Measurements from ENCODE around the gene ZSCAN23.
A peak's percentile ranks its signal among the peaks of the same experiment; 100 is the strongest.
"Not testable (repeated sequence)": the region's sequence is repeated elsewhere in the genome, so short reads cannot be mapped to it uniquely, and the experiment has no call there.

The ZSCAN23 gene

DNA sequence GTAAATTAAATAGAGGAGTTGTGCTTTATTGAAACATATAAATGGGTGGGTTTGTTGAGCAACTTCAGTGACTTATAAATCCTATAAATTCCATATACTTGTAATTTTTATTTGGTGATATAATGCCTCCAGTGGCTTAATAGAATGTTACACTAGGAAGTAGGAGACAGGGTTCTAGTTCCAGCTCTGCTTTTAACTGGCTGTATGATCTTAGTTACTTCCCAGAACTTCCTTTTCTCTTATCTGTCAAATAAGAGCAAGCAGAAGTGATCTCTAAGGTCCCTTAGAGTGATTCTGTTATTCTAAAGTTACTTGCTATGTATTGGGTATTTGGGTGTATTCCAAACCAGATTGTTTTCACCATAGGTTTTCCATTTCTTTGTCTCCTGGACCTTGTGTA is 10.2 kb downstream of the ZSCAN23 start:
- peak; percentile 20 for DNase-seq

- DNase-seq, result no peak
Observed at GRCh38 chr6:28429781-28430180, 13.5 kb downstream of the ZSCAN23 start.

- DNase-seq, result no peak
Observed at GRCh38 chr6:28425944-28426541, 17.2 kb downstream of the ZSCAN23 start.

DNA sequence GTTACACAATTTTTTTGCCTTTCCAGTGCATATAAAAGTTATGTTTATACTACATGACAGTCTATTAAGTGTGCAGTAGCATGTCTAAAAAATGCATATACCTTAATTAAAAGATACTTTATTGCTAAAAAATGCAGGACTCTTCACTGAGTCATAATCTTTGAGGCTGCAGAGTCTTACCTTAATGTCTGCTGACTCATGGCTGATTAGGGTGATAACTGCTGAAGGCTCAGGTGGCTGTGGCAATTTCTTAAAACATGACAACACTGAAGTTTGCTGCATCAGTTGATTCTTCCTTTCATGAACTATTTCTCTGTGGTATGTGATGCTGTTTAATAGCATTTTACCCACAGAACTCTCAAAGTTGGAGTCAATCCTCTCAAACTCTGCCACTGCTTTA is 19.1 kb downstream of the ZSCAN23 start:
- no peak for DNase-seq

- no peak for DNase-seq
Observed at GRCh38 chr6:28423546-28423945, 19.7 kb downstream of the ZSCAN23 start.

DNA sequence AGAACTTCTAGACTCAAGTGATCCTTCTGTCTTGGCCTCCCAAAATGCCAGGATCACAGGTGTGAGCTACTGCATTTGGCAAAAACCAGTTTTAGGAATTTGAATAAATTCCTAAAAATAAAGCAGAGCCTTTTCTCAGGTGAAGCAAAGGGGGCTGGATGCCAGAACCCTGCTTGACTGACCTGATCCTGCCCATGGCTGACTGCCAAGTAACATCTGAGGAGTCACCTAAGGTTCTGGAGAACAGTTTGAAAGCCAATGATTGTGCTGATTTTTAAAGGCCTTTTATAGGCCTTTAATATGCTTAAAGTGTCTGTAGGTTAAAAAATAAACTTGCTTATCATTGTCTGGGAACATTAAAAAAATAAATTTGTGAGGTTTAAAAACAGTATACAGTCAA is 29.6 kb downstream of the ZSCAN23 start:
- no peak for DNase-seq

DNA sequence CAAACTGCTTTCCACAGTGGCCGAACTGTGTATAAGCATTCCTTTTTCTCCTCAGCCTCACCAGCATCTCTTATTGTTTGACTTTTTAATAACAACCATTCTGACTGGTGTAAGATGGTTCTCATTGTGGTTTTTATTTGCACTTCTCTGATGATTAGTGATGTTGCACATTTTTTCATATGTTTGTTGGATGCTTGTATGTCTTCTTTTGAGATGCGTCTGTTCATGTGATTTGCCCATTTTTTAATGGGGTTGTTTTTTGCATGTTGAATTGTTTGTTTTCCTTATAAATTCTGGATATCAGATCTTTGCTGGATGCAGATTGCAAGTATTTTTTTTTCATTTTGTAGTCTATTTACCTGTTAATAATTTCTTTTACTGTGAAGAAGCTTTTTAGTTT is 32.5 kb downstream of the ZSCAN23 start:
- DNase-seq, result no peak

DNA sequence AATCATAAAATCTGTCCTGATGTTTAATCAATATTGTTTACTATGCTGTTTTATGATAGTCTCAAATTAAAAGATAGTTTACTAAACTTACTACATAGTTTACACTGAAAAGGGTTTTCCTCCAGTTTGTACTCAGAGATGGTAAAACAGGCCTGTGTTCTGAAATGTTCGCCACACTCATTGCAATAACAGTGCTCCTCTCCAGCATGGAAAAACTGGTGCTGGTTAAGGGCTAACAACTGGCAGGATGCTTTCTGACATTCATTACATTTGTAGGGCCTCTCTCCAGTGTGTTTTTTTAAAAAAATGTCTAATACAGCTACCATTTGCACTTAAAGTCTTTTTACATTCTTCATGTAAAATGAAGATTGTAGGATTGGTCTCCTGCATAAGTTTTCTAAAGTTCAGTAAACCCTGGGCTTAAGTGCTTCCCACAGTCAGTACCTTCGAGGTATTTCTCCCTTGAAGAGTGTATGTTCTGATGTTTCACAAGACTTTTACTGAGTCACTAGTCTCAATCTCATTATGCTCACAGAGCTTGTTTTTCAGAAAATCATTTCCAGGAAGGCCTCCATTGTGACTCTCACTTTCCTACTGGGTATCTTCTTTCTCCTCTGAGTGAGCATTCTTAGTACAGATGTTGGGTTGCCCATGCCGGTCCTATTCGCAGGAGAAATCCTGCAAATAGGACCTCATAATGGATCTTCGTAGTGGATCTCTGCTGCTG is 35.1 kb downstream of the ZSCAN23 start:
- no peak for DNase-seq

DNA sequence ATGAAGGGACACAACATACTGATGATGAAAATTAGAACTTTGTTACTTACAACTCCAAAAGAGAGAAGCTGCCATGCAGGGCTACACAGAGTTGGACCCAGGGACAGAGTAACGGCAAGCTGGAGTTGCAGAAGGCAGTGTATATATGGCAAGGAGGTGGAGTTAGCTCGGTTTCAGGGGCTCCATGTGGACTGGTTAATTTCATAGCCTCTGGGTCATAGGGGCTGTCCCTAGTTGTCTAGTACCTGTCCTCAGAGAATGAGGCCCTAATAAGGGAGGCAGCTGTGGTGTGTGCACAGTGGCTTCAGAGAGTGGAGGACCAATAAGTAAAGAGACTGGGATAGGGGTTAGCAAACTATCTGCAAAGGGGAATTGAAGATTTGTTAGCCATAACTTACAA is 35.9 kb downstream of the ZSCAN23 start:
- no peak for DNase-seq

GRCh38 chr6:28403923-28404322 is 39.4 kb downstream of the ZSCAN23 start:
- DNase-seq, result not testable (repeated sequence)

DNA sequence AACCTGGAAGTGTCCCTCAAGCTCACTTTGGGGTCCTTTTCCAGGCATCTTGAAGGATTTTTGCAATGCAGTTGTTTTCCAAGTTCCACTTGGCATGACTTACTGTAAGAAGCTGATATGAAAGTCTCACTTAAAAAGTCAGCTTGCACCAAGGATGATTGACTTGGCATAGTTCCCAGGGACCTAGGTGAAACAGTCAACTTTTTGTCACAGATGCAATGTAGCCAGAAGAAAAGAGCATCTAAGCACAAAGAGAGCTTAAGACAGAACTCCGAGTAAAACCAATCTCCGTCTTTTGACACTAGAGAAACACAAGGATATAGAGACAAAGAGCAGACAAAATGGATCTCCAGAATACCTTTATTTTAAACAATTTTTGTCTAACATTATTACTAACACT is 41.1 kb downstream of the ZSCAN23 start:
- DNase-seq, result no peak

GRCh38 chr6:28401172-28401571 is 42.1 kb downstream of the ZSCAN23 start:
- peak; percentile 69 for DNase-seq

DNA sequence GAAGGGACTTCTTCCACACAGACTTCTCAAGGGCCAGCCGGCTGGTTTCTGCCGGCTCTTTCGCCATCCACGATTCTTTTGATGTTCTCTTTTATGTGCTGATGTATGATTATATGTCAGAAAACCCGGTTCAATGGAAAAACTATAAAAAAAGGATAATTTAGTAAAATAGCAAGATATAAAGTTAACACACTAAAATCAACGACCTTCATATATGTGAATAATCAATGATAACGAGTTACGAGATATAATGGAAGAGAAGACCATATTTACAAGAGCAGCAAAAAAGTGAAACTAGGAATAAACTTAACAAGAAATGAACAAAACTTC is 43.2 kb downstream of the ZSCAN23 start:
- no peak for DNase-seq

- DNase-seq, result peak; percentile 84
Observed at GRCh38 chr6:28399350-28400121, 43.8 kb downstream of the ZSCAN23 start, which contains the start of gene ZSCAN12. Gene ZSCAN12, minus strand, starts transcription at chr6:28399747. Its CDS starts 1,342 bp downstream, at chr6:28398405.

- no peak for DNase-seq
Observed at GRCh38 chr6:28395918-28396317, 47.4 kb downstream of the ZSCAN23 start.

DNA sequence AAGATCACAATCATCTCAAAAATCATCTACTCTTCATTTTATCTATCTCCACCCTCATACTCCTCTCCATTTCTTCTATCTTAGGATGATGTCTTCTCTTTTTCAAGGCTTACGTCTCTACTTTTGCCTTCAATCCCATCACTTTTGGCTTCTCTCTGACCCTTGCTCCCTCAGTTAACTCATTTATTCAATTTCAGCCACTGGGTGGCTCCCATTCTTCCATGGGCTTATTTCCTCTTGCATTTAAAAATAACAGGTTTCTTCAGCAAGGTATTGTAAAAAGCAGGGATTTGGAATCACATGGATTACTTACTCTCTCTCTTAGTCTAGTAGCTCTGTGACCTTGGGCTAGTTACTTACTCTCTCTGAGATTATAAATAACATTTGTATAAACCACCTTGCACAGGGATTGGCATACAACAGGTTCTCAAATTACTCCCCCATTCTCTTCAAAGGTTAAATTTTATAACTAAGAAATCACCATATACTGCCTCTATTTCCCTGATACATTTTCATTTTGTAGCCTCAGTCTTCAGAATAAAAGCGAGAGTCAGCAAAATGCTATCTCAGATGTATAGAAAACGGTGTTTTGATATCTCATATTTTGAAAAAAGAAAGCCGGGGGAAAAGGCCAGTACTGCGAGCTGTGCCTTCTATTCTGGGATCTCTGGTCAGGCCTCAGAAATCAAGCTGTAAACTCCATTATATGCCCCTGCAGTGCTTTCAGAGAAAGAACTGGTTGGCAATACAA is 49.2 kb downstream of the ZSCAN23 start:
- no peak for DNase-seq

DNA sequence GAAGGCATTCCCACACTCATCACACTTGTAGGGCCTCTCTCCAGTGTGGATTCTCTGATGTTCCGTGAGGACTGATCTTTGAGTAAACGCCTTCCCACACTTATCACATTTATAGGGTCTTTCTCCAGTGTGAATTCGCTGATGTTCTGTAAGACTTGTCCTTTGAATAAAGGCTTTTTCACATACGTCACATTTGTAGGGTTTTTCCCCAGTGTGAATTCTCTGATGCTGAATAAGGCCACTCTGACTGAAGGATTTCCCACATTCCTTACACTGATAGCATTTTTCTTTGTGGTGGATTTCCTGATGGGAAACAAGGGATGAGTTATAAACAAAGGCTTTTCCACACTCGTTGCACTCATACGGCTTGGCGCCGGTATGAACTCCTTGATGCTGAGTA is 52.6 kb downstream of the ZSCAN23 start:
- no peak for DNase-seq

DNA sequence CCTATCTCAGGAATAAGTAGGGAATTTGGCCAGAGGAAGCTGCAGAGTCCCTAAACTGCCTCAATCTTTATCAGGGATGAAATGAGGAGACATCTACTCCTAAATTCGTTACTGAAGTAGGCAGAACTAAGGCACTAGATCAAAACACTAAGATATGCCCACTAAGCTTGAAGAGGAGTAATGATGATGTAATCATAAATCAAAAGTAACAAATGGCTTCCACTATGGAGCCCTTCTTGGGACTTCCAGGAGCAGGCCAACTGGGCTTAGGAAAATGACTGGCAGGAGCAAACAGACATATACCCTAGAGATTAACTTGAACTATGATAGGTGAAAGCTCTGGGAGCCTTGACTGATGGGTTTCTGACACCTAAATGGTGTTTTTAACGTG is 59.2 kb downstream of the ZSCAN23 start:
- no peak for DNase-seq

GRCh38 chr6:28383235-28384142 is 59.8 kb downstream of the ZSCAN23 start:
- DNase-seq, result no peak

Measured in HCEC 1CT (cell line).